ENCODE measurements around the gene SLC29A4.

DNA sequence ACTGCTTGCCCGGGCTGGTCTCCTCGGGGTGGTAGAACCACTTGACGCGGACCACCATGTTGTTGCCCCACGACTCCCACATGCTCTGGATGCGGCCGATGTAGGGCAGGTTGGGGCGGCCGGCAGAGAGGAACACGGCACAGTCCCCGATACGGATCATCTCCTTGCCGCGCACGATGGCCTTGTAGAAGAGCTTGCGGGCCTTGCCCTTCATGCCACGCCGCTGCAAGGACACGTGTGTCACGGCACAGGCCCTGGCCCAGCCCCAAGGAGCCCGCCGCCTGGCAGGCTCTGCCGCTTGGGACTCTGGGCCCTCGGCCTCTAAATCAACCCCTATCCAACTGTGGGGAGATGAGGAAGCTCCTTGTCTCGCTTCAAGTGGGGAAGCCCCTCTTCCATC lies 26.4 kb downstream of the SLC29A4 start:
- TF ChIP-seq, protein P1, sequence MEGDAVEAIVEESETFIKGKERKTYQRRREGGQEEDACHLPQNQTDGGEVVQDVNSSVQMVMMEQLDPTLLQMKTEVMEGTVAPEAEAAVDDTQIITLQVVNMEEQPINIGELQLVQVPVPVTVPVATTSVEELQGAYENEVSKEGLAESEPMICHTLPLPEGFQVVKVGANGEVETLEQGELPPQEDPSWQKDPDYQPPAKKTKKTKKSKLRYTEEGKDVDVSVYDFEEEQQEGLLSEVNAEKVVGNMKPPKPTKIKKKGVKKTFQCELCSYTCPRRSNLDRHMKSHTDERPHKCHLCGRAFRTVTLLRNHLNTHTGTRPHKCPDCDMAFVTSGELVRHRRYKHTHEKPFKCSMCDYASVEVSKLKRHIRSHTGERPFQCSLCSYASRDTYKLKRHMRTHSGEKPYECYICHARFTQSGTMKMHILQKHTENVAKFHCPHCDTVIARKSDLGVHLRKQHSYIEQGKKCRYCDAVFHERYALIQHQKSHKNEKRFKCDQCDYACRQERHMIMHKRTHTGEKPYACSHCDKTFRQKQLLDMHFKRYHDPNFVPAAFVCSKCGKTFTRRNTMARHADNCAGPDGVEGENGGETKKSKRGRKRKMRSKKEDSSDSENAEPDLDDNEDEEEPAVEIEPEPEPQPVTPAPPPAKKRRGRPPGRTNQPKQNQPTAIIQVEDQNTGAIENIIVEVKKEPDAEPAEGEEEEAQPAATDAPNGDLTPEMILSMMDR (IDR thresholded peaks at IDR 0.05 in 4 of 5, conservative IDR thresholded peaks at IDR 0.05 in 1 of 5): no peak
- TF ChIP-seq POLR2A (IDR thresholded peaks at IDR 0.05): no peak

Data from gastrocnemius medialis (tissue), 4 donors.